ENCODE data around the gene CYP27C1.

The CYP27C1 gene

GRCh38 chr2:127175751-127176354 lies 44.2 kb downstream of the CYP27C1 start:
- no peaks in the 10 kb centered on the region for H3K27me3 ChIP-seq

GRCh38 chr2:127175041-127175721 lies 44.9 kb downstream of the CYP27C1 start:
- Histone ChIP-seq H3K4me1 (peaks cover 3% of the 10 kb centered on the region), H3K27me3 (no peaks in the 10 kb centered on the region), H3K4me3 (ENCODE audit: low read depth, low read length) (no peak overlapping the region), H3K9me3 (no peaks in the 10 kb centered on the region), H3K36me3 (no peaks in the 10 kb centered on the region)
- no peak for TF ChIP-seq CTCF (IDR thresholded peaks at IDR 0.05; ENCODE audit: low read depth, low read length)
- peak; percentile 65 for DNase-seq

More at GRCh38 chr2:127175751-127176354, 44.2 kb downstream of the CYP27C1 start:
- Histone ChIP-seq H3K4me3 (ENCODE audit: low read depth, low read length) (no peak overlapping the region), H3K4me1 (peaks cover 3% of the 10 kb centered on the region), H3K9me3 (no peaks in the 10 kb centered on the region), H3K36me3 (no peaks in the 10 kb centered on the region)
- no peak for TF ChIP-seq CTCF (IDR thresholded peaks at IDR 0.05; ENCODE audit: low read depth, low read length)
- no peak for DNase-seq

- no peak for TF ChIP-seq CTCF (IDR thresholded peaks at IDR 0.05; ENCODE audit: low read depth, low read length)
- H3K4me1 ChIP-seq: peaks cover 3% of the 10 kb centered on the region
- H3K4me3 ChIP-seq (ENCODE audit: low read depth, low read length): no peak overlapping the region
- H3K27me3 ChIP-seq: no peaks in the 10 kb centered on the region
- no peaks in the 10 kb centered on the region for H3K9me3 ChIP-seq
- no peaks in the 10 kb centered on the region for H3K36me3 ChIP-seq
- DNase-seq: no peak
These were observed 45.5 kb downstream of the CYP27C1 start for GRCh38 chr2:127174640-127175039.

GRCh38 chr2:127174136-127174535 lies 46.0 kb downstream of the CYP27C1 start:
- Histone ChIP-seq H3K4me3 (ENCODE audit: low read depth, low read length) (no peak overlapping the region), H3K4me1 (peaks cover 3% of the 10 kb centered on the region), H3K27me3 (no peaks in the 10 kb centered on the region), H3K9me3 (no peaks in the 10 kb centered on the region), H3K36me3 (no peaks in the 10 kb centered on the region)
- peak; percentile 29; the same call in 1 of the 2 replicates for TF ChIP-seq CTCF (IDR thresholded peaks at IDR 0.05; ENCODE audit: low read depth, low read length)
- no peak for DNase-seq

GRCh38 chr2:127173057-127173456 lies 47.0 kb downstream of the CYP27C1 start:
- Histone ChIP-seq H3K4me1 (peaks cover 3% of the 10 kb centered on the region), H3K4me3 (ENCODE audit: low read depth, low read length) (no peak overlapping the region), H3K36me3 (no peaks in the 10 kb centered on the region), H3K27me3 (no peaks in the 10 kb centered on the region), H3K9me3 (no peaks in the 10 kb centered on the region)
- DNase-seq: no peak
- no peak for TF ChIP-seq CTCF (IDR thresholded peaks at IDR 0.05; ENCODE audit: low read depth, low read length)

GRCh38 chr2:127172306-127172705 lies 47.8 kb downstream of the CYP27C1 start:
- no peak for TF ChIP-seq CTCF (IDR thresholded peaks at IDR 0.05; ENCODE audit: low read depth, low read length)
- Histone ChIP-seq H3K4me3 (ENCODE audit: low read depth, low read length) (no peak overlapping the region), H3K27me3 (no peaks in the 10 kb centered on the region), H3K9me3 (no peaks in the 10 kb centered on the region), H3K4me1 (peaks cover 3% of the 10 kb centered on the region), H3K36me3 (no peaks in the 10 kb centered on the region)
- no peak for DNase-seq

Data from BE2C (cell line).